Ovary (tissue), 3 donors: Measurements from ENCODE around the gene GCHFR.

Source experiments
- CTCF ChIP-seq, 3 donors: fragments of 450-650 bp in 2 of 3; fragments of 200-600 bp in 1 of 3; IDR thresholded peaks; one replicate each; pipeline versions ENCODE4 v1.5.1 to v1.8.0; 2016 to 2022; ENCODE audit warnings: antibody characterized with exemption in 3 of 3, mild to moderate bottlenecking in 1 of 3
- POLR2A ChIP-seq: fragments of 450-650 bp; IDR thresholded peaks from one replicate; pipeline ENCODE4 v1.6.1; 2017; ENCODE audit warnings: antibody characterized with exemption, mild to moderate bottlenecking, moderate library complexity
- donor health status: DM: no; HTN: no; CAD: no.

DNA sequence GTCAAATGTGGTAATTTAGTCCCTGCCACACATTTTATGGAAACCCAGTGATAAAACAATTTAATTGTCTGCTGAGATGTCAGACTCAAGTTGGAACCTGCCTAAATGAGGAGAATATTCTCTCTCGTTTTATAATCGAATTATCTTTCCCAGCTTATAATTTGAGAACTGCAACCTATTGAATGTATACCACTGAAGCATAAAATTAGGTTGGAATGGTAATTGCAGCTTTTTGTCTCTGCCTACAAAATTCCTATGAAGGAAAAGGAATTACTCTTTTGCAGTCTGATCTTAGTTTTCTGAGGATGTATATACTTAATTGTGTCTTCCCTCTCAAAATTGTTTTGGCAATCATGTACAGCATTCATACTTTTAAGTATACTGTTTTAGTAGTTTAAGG, 39.9 kb upstream of the GCHFR start:
- TF ChIP-seq CTCF (IDR thresholded peaks at IDR 0.05) = no peak
- no peak for TF ChIP-seq POLR2A
